SW 1271 (cell line): Measurements from ENCODE around the gene KSR1.

Source experiments
- DNase-seq, 2 experiments: peaks; one replicate each; lab custom pipeline; 2025; lab: John Stamatoyannopoulos, UW

Gene KSR1

GRCh38 chr17:27535178-27535928, 79.1 kb downstream of the KSR1 start:
- DNase-seq: no peak

GRCh38 chr17:27535975-27536374, 79.7 kb downstream of the KSR1 start:
- no peak for DNase-seq

GRCh38 chr17:27536781-27537180, 80.5 kb downstream of the KSR1 start:
- DNase-seq: no peak

GRCh38 chr17:27538156-27538955, 82.1 kb downstream of the KSR1 start:
- DNase-seq: no peak

- DNase-seq: no peak
Observed at GRCh38 chr17:27539152-27539551, 82.9 kb downstream of the KSR1 start.

- no peak for DNase-seq
Observed at GRCh38 chr17:27539794-27540317, 83.6 kb downstream of the KSR1 start.

- no peak for DNase-seq
Observed at GRCh38 chr17:27540318-27541101, 84.3 kb downstream of the KSR1 start.

- DNase-seq: no peak
Observed at GRCh38 chr17:27541301-27542023, 85.2 kb downstream of the KSR1 start.

- no peak for DNase-seq
Observed at GRCh38 chr17:27542841-27543463, 86.7 kb downstream of the KSR1 start.

GRCh38 chr17:27543464-27543856, 87.2 kb downstream of the KSR1 start:
- DNase-seq: no peak

- DNase-seq: no peak
Observed at GRCh38 chr17:27543958-27544349, 87.7 kb downstream of the KSR1 start.

GRCh38 chr17:27544350-27545131, 88.3 kb downstream of the KSR1 start:
- DNase-seq: no peak

GRCh38 chr17:27545562-27546229, 89.4 kb downstream of the KSR1 start:
- DNase-seq: no peak

- no peak for DNase-seq
Observed at GRCh38 chr17:27546624-27547300, 90.5 kb downstream of the KSR1 start.

GRCh38 chr17:27547301-27547683, 91.0 kb downstream of the KSR1 start:
- DNase-seq: no peak

GRCh38 chr17:27548369-27548768, 92.1 kb downstream of the KSR1 start:
- DNase-seq: no peak

GRCh38 chr17:27549251-27549893, 93.1 kb downstream of the KSR1 start:
- no peak for DNase-seq

- no peak for DNase-seq
Observed at GRCh38 chr17:27550291-27550930, 94.2 kb downstream of the KSR1 start.
